GM13977 (cell line): ENCODE measurements around the gene THAP10.

Source experiments
- DNase-seq: peaks from one replicate; pipeline ENCODE4 v3.0.0; 2012; ENCODE audit warnings: low spot score
- in situ Hi-C: fragments of 300-500 bp; cut with MboI; formaldehyde crosslinking; loops from one replicate; pipeline ENCODE4 v1.12.0; 2022; ENCODE audit warnings: low sequenced_read_pairs, low pct_unique_long_range_greater_than_20kb, mixed read lengths, inconsistent platforms; ENCODE audit not compliant: unreplicated experiment
- TF ChIP-seq, protein P1 (sequence below): IDR thresholded peaks from 2 replicates; pipeline ENCODE4 v1.5.1; 2012; ENCODE audit warnings: mild to moderate bottlenecking, control low read depth; ENCODE audit not compliant: insufficient read depth; ENCODE audit errors: extremely low read depth, missing control alignments

THAP10 gene

DNA sequence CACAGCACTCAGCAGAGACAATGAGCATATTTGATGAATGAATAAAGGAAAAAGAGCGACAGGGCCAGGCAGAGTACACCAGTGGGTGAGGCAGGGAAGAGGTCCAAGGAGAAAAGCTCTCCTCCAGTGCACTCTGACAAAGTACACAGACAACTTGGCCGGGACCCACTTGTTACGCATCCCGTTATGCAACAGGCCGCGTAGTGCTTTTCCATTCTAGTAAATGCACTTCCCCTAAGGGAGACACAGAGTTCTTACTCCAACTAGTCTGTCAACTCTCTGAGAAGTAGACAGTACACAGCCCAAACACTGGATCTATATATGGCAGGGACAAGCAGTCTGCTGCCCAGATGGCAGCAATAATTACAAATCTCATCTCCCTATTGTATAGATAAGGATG is 56.8 kb downstream of the THAP10 start:
- in situ Hi-C loops = loop anchor here (25.0 kb wide), 1 partner anchor 602 kb away; no protein-coding TSS in a partner anchor
- TF ChIP-seq, protein P1, sequence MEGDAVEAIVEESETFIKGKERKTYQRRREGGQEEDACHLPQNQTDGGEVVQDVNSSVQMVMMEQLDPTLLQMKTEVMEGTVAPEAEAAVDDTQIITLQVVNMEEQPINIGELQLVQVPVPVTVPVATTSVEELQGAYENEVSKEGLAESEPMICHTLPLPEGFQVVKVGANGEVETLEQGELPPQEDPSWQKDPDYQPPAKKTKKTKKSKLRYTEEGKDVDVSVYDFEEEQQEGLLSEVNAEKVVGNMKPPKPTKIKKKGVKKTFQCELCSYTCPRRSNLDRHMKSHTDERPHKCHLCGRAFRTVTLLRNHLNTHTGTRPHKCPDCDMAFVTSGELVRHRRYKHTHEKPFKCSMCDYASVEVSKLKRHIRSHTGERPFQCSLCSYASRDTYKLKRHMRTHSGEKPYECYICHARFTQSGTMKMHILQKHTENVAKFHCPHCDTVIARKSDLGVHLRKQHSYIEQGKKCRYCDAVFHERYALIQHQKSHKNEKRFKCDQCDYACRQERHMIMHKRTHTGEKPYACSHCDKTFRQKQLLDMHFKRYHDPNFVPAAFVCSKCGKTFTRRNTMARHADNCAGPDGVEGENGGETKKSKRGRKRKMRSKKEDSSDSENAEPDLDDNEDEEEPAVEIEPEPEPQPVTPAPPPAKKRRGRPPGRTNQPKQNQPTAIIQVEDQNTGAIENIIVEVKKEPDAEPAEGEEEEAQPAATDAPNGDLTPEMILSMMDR = no peak
- DNase-seq = no peak

GRCh38 chr15:70834999-70835398 is 57.2 kb downstream of the THAP10 start:
- in situ Hi-C loops = loop anchor here (25.0 kb wide), 1 partner anchor 602 kb away; no protein-coding TSS in a partner anchor
- DNase-seq = no peak
- TF ChIP-seq, protein P1 = no peak

DNA sequence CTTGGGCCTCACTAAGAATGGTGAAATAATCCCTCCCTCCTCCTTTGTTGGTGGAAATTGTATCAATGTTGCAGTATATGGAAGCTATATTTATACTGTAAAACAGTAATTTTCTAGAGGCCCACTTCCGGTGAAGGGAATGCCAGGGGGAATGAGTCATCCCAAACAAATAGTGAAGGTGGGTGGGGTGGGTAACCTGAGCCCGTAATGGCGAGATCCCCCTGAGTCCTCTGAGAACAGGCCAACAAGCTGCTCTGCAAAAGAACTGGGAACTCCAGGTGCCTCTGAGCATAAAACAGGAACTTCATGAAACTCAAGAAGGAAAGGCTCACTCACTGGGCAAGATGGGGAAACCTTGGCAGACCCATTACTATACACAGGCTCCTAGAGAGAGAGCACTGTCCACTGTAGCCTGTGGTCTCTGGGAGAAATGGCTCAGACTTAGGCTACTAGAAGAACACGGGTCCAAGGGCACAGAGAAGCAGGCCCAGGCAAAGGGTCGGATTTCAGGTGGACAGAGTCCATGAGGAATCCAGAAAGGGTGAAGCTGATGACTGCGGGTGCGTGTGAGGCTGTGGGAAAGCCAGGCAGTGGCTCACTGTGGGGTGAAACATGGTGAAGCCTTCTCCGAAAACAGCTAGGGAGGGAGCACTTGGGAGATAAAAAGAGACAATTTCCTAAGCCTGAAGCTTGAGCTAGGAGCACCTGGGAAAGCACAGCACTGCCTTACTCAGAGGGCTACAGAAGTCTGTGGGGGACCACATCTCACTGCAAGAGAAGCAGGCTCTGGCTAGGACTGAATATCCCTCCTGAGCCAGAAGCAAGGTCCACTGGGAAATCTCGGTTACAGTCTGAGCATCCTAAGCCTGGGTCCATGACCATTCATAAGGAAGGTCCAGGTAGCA is 58.1 kb downstream of the THAP10 start:
- TF ChIP-seq, protein P1 = no peak
- in situ Hi-C loops = loop anchor here (25.0 kb wide), 1 partner anchor 603 kb away; no protein-coding TSS in a partner anchor
- no peak for DNase-seq

- in situ Hi-C loops = loop anchor here (25.0 kb wide), 1 partner anchor 604 kb away; no protein-coding TSS in a partner anchor
- TF ChIP-seq, protein P1 = no peak
- DNase-seq = no peak
Observed at GRCh38 chr15:70833422-70833821, 58.8 kb downstream of the THAP10 start.

- DNase-seq = no peak
- TF ChIP-seq, protein P1 = no peak
- in situ Hi-C loops = loop anchor here (25.0 kb wide), 1 partner anchor 605 kb away; no protein-coding TSS in a partner anchor
Observed at GRCh38 chr15:70832176-70832575, 60.1 kb downstream of the THAP10 start.
